ENCODE results near the gene CDH23.

GRCh38 chr10:71596127-71596526 lies 199.4 kb downstream of the CDH23 start:
- no peak for TF ChIP-seq POLR2AphosphoS5 (IDR thresholded peaks at IDR 0.05)
- TF ChIP-seq CTCF (IDR thresholded peaks at IDR 0.05), result no peak
- no peak for TF ChIP-seq POLR2A (IDR thresholded peaks at IDR 0.05)
